GM12875 (cell line): Measurements from ENCODE around the gene BAG2.

ENCODE experiments used
- H3K4me3 ChIP-seq: one replicate; pipeline ENCODE4 v1.5.1; 2011; ENCODE audit warnings: low read depth, low read length, control low read depth
- TF ChIP-seq, protein P1 (sequence below): IDR thresholded peaks from 2 replicates; pipeline ENCODE4 v1.5.1; 2011; ENCODE audit warnings: low read depth, mild to moderate bottlenecking, control low read depth, inconsistent platforms, low read length, moderate library complexity, borderline replicate concordance; ENCODE audit not compliant: insufficient read depth

The BAG2 gene

DNA sequence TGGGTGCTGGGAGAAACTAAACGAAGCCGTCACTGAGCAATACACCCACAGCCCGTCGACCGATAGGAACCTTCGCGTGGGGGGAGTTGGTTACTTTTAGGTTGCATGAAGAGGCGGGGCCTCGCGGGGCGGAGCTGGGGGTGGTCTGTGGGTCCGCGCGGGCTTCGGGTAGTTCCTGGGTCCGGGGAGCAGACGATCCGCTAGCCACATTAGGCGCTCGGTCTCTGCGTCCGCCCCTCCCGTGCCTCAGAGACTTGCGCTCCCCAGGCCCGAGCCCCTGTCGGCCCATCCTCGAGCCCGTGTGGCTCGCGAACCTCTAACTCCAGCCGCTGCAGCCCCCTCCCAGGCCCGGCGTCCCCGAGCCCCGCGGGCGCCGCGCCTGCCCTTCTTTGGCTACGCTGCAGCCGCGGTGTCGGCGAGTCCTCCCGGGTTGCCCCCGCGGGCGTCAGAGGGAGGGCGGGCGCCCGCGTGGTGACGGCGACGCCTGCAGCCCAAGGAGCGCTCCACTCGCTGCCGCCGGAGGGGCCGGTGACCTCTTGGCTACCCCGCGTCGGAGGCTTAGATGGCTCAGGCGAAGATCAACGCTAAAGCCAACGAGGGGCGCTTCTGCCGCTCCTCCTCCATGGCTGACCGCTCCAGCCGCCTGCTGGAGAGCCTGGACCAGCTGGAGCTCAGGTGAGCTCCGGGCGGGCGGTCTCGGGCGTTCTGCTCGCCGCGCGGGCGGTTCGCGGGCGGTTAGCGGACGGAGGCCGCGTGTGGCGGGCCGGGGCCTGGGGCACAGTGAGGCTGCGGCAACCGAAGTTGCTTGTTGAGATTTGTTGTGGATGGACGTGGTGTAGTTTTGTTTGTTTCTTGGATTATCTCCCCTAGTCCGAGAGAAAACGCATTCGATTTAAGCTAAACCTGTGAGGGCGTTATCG lies at the start of gene BAG2:
Gene BAG2 (plus strand): TSS at position 191 of the 920 bp plus-strand sequence. CDS start 372 bp downstream, at position 563.
- peak within 1 kb of the TSS; percentile 66 for H3K4me3 ChIP-seq
- TF ChIP-seq, protein P1, sequence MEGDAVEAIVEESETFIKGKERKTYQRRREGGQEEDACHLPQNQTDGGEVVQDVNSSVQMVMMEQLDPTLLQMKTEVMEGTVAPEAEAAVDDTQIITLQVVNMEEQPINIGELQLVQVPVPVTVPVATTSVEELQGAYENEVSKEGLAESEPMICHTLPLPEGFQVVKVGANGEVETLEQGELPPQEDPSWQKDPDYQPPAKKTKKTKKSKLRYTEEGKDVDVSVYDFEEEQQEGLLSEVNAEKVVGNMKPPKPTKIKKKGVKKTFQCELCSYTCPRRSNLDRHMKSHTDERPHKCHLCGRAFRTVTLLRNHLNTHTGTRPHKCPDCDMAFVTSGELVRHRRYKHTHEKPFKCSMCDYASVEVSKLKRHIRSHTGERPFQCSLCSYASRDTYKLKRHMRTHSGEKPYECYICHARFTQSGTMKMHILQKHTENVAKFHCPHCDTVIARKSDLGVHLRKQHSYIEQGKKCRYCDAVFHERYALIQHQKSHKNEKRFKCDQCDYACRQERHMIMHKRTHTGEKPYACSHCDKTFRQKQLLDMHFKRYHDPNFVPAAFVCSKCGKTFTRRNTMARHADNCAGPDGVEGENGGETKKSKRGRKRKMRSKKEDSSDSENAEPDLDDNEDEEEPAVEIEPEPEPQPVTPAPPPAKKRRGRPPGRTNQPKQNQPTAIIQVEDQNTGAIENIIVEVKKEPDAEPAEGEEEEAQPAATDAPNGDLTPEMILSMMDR, result no peak

DNA sequence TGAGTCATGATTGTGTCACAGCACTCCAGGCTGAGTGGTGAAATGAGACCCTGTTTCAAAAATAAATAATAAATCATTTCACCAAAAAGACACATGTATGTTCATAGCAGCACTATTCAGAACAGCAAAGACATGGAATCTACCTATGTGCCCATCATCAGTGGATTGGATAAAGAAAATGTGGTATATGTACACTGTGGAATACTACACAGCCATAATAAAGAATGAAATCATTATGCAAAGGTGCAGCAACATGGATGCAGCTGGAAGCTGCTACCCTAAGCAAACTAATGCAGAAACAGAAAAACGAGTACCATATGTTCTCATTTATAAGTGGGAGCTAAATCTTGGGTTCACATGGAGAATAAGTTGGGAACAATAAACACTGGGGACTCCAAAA lies 49.0 kb upstream of the BAG2 start:
- no peak overlapping the region for H3K4me3 ChIP-seq
- TF ChIP-seq, protein P1, result no peak

DNA sequence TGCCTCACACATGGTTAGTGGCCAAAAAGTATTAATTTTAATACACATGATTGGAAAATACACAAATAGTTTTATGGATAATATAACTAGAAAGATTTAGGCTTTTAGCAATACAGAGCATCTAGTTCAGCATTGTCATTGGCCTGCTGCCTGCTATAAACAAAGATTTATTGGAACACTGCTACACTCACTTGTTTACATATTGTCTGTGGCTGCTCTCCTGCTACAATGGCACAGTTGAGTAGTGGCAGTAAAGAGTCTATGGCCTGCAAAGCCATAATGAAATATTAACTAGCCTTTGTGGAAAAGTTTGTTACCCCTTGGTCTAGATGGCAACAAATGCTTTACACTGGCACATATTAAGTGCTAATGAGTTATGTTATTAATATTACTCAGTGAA lies 44.4 kb upstream of the BAG2 start:
- TF ChIP-seq, protein P1, result no peak
- no peak overlapping the region for H3K4me3 ChIP-seq

DNA sequence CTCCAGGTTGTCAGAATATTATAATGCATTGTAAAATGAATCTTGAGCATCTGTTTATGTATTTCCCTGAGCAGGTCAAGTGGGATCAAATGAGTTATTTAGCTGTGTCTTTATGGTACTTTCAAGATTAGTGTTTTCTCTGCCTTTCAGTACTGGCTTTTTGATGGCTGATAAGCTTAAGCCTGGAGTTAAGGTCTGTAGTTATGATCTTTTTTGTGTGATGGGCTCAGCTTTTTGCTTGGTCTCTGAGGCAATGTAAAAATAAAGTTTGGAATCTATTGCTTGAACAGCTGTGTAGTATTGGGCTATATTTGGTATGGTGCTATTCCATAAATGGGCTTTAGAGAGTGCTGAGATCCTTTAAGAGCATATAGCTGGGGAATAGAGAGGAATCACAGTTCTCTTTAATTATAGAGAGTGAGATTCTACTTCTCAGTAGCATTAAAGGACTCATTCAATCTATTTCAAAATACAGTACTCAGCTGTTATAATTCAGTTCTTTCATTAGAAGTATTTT lies 41.4 kb upstream of the BAG2 start:
- H3K4me3 ChIP-seq, result no peak overlapping the region
- TF ChIP-seq, protein P1, result no peak

DNA sequence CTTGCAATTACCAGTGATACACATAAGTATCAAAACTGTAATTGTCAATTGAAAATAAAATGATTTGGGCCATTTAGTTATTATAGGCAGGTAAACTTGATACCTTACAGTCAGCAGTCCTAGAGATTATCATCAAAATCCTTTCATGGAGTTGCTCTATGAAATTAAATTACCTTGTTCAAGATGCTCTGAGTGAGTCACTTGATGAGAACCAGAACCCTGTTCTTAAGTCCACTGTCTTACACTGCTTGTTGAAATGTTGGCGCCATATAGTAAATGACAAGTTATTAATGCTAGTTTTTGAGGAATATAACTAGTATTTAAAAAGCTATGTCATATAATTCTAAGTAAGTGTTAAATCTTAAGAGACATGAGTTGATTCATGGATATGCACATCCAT lies 37.2 kb upstream of the BAG2 start:
- TF ChIP-seq, protein P1, result no peak
- H3K4me3 ChIP-seq, result no peak overlapping the region

DNA sequence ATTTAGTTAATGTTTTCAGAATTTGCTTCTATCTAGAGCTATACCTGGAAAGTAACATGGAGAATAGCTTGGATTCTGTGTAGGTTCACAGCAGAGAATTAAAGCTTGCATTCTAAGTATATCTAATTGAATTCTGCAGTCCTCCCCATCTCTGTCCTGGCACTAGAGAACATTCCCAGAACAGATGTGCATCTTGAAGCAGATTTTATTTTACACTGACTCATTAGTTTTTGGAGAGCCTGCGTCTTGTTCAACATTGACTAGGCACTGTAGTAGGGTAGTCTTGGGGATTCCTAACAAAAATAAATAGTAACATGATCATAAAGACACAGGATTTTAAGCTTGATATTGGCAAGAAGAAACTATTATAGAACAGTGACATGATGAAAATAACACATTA lies 36.2 kb upstream of the BAG2 start:
- TF ChIP-seq, protein P1, result no peak
- H3K4me3 ChIP-seq, result no peak overlapping the region

DNA sequence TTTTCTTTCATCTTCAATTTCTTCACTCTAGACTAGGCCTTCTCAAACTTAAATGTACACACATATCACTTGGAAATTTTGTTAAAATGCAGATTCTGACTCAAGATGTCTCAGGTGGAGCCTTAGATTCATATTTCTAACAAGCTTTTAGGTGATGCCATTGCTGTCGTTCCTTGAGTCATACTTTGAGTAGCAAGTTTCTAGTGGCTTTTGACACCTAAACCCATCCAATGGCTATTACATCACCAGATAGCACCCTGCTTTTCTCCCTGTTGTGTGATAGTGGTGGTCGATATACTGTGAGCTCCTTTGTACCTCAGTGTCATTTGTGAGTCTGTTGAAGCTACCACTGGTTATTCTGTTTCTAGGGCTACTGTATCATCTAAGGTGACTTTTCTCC lies 34.8 kb upstream of the BAG2 start:
- TF ChIP-seq, protein P1, result no peak
- H3K4me3 ChIP-seq, result no peak overlapping the region
